Tibial nerve (tissue), 4 donors: ENCODE measurements around the gene PAPLN. TPM values are rescaled to one million over a fixed set of nuclear protein-coding genes. Genes with fewer than 3 reads are reported as not detected.
A peak's percentile ranks its signal among the peaks of the same experiment; 100 is the strongest.

Experiments
- DNase-seq, 2 donors: peaks; one replicate each; pipeline ENCODE4 v3.0.0-alpha.2; 2019; ENCODE audit warnings: low spot score in 2 of 2
- H3K27ac ChIP-seq, 4 donors: fragments of 200-600 bp; sonication (generic) in 3 of 4; one replicate each; pipeline ENCODE4 v1.5.1; 2017 to 2019; ENCODE audit warnings: mild to moderate bottlenecking in 1 of 4
- H3K27me3 ChIP-seq, 2 donors: fragments of 200-600 bp; sonication (generic) in 1 of 2; one replicate each; pipeline versions ENCODE4 v1.5.1 to v1.6.0; 2017 to 2019
- H3K36me3 ChIP-seq, 3 donors: fragments of 200-600 bp; sonication (generic); one replicate each; pipeline ENCODE4 v1.5.1; 2018 to 2019
- H3K4me1 ChIP-seq, 4 donors: fragments of 200-600 bp; sonication (generic) in 3 of 4; one replicate each; pipeline ENCODE4 v1.5.1; 2017 to 2019
- H3K4me3 ChIP-seq, 4 donors: fragments of 200-600 bp; sonication (generic) in 3 of 4; one replicate each; pipeline ENCODE4 v1.5.1; 2017 to 2019; ENCODE audit warnings: mild to moderate bottlenecking in 1 of 4, moderate library complexity in 1 of 4
- H3K9me3 ChIP-seq, 4 donors: fragments of 200-600 bp; sonication (generic) in 3 of 4; one replicate each; pipeline ENCODE4 v1.5.1; 2017 to 2019
- CTCF ChIP-seq, 5 experiments: fragments of 200-600 bp in 3 of 5; fragments of 450-650 bp in 2 of 5; sonication (generic) in 3 of 5; IDR thresholded peaks; one replicate each; pipeline ENCODE4 v1.5.1; 2016 to 2019; ENCODE audit warnings: antibody characterized with exemption in 5 of 5, mild to moderate bottlenecking in 3 of 5, moderate library complexity in 2 of 5
- EP300 ChIP-seq, 2 donors: sonication (generic); formaldehyde crosslinking; IDR thresholded peaks; one replicate each; pipeline ENCODE4 v1.6.1; 2017; ENCODE audit warnings: antibody characterized with exemption in 2 of 2, mild to moderate bottlenecking in 1 of 2
- POLR2A ChIP-seq, 2 donors: fragments of 450-650 bp; IDR thresholded peaks; one replicate each; pipeline ENCODE4 v1.6.1; 2017; ENCODE audit warnings: antibody characterized with exemption in 2 of 2, mild to moderate bottlenecking in 2 of 2, moderate library complexity in 2 of 2
- WGBS, 2 donors: methylation state at CpG; one replicate each; pipeline ENCODE4 v1.1.5; 2018; 5-methylcytosine and 5-hydroxymethylcytosine counted together
- total RNA-seq, 4 donors: library from RNA; depleted of rRNA; stranded (reverse); fragments of >200 nt; gene quantifications; one replicate each; pipeline ENCODE4 v1.1.0, GENCODE V29; 2016

Gene PAPLN
- total RNA-seq, 4 donors from 2014 or later: 96.6 to 314 (median 206) TPM

- Histone ChIP-seq H3K27ac (peak overlapping the region in 2 of 4 donors; percentile 55 to 64), H3K36me3 (peaks cover 0 to 31% (median 0%) of the 10 kb centered on the region in 3 donors), H3K4me1 (peaks cover 0 to 30% (median 13%) of the 10 kb centered on the region in 4 donors), H3K4me3 (no peak overlapping the region), H3K27me3 (no peaks in the 10 kb centered on the region), H3K9me3 (no peaks in the 10 kb centered on the region)
- WGBS, 2 donors: 60 to 65% methylated on average over 4 of the region's 4 CpGs
- TF ChIP-seq EP300 (IDR thresholded peaks at IDR 0.05) (no peak), POLR2A (IDR thresholded peaks at IDR 0.05) (no peak), CTCF (IDR thresholded peaks at IDR 0.05) (no peak)
- DNase-seq: no peak
These were observed 53.0 kb downstream of the PAPLN start for GRCh38 chr14:73290279-73290678.

GRCh38 chr14:73293782-73294781 lies 56.8 kb downstream of the PAPLN start:
- no peaks in the 10 kb centered on the region for H3K9me3 ChIP-seq
- 90% methylated on average over 12 of the region's 12 CpGs for WGBS, 2 donors

GRCh38 chr14:73295198-73295796 lies 58.0 kb downstream of the PAPLN start:
- no peak overlapping the region for H3K27ac ChIP-seq
- peak in 1 of 2 donors; percentile 55 for DNase-seq
- peaks cover 0 to 22% (median 0%) of the 10 kb centered on the region in 3 donors for H3K36me3 ChIP-seq
- no peak overlapping the region for H3K4me3 ChIP-seq
- no peaks in the 10 kb centered on the region for H3K27me3 ChIP-seq
- peaks cover 0 to 3% (median 1%) of the 10 kb centered on the region in 4 donors for H3K4me1 ChIP-seq
- TF ChIP-seq POLR2A (IDR thresholded peaks at IDR 0.05) (no peak), CTCF (IDR thresholded peaks at IDR 0.05) (peak; percentile 57 to 78 (median 65)), EP300 (IDR thresholded peaks at IDR 0.05) (no peak)
- H3K9me3 ChIP-seq: no peaks in the 10 kb centered on the region
- 77 to 81% methylated on average over 1 of the region's 1 CpG for WGBS, 2 donors

More at GRCh38 chr14:73293782-73294781, 56.8 kb downstream of the PAPLN start:
- Histone ChIP-seq H3K36me3 (peaks cover 0 to 22% (median 0%) of the 10 kb centered on the region in 3 donors), H3K4me3 (no peak overlapping the region), H3K27ac (peak overlapping the region in 1 of 4 donors; percentile 32), H3K4me1 (peaks cover 0 to 15% (median 7%) of the 10 kb centered on the region in 4 donors), H3K27me3 (no peaks in the 10 kb centered on the region)
- no peak for TF ChIP-seq CTCF (IDR thresholded peaks at IDR 0.05)
- TF ChIP-seq EP300 (IDR thresholded peaks at IDR 0.05): no peak
- no peak for TF ChIP-seq POLR2A (IDR thresholded peaks at IDR 0.05)
- DNase-seq: no peak

GRCh38 chr14:73305499-73305898 lies 68.2 kb downstream of the PAPLN start:
- peaks cover 0 to 15% (median 3%) of the 10 kb centered on the region in 4 donors for H3K4me1 ChIP-seq
- no peak for DNase-seq
- 63 to 80% methylated on average over 3 of the region's 3 CpGs for WGBS, 2 donors
- TF ChIP-seq POLR2A (IDR thresholded peaks at IDR 0.05): no peak
- no peak for TF ChIP-seq EP300 (IDR thresholded peaks at IDR 0.05)
- TF ChIP-seq CTCF (IDR thresholded peaks at IDR 0.05): no peak
- H3K27ac ChIP-seq: no peak overlapping the region
- H3K4me3 ChIP-seq: no peak overlapping the region
- H3K9me3 ChIP-seq: no peaks in the 10 kb centered on the region
- peaks cover 0 to 4% (median 0%) of the 10 kb centered on the region in 3 donors for H3K36me3 ChIP-seq
- H3K27me3 ChIP-seq: no peaks in the 10 kb centered on the region
